MG63 (cell line): Measurements from ENCODE around the gene TUBB1. TPM values are rescaled to one million over a fixed set of nuclear protein-coding genes. Genes with fewer than 3 reads are reported as not detected.
A peak's percentile ranks its signal among the peaks of the same experiment; 100 is the strongest.

Experiments
- DNase-seq: peaks from one replicate; pipeline ENCODE4 v3.0.0-alpha.2; 2020
- H3K27me3 ChIP-seq: fragments of 250-450 bp; sonication (Bioruptor Pico); 2 replicates; pipeline ENCODE4 v1.5.1; 2020; ENCODE audit warnings: mild to moderate bottlenecking, moderate library complexity
- H3K36me3 ChIP-seq: fragments of 250-450 bp; sonication (Bioruptor Pico); 2 replicates; pipeline ENCODE4 v1.5.1; 2020; ENCODE audit warnings: mild to moderate bottlenecking, moderate library complexity
- H3K4me3 ChIP-seq: fragments of 250-450 bp; sonication (Bioruptor Pico); 2 replicates; pipeline ENCODE4 v1.5.1; 2020; ENCODE audit warnings: mild to moderate bottlenecking, moderate library complexity
- H3K9me3 ChIP-seq: fragments of 250-450 bp; sonication (Bioruptor Pico); 2 replicates; pipeline ENCODE4 v1.5.1; 2020; ENCODE audit warnings: mild to moderate bottlenecking, moderate library complexity
- total RNA-seq: library from RNA; depleted of rRNA; stranded (reverse); fragments of >200 nt; shearing (Covaris generic); gene quantifications from 2 replicates; pipeline ENCODE4 v1.2.3, GENCODE V29; 2014; ENCODE audit warnings: low replicate concordance

The TUBB1 gene
- total RNA-seq, 1 experiment from 2014 or later: not detected

GRCh38 chr20:59001068-59001448 lies 18.2 kb upstream of the TUBB1 start:
- Histone ChIP-seq H3K9me3 (no peaks in the 10 kb centered on the region), H3K4me3 (no peak overlapping the region), H3K27me3 (no peaks in the 10 kb centered on the region), H3K36me3 (peaks cover 82% of the 10 kb centered on the region)
- no peak for DNase-seq

GRCh38 chr20:59001449-59002171 lies 17.6 kb upstream of the TUBB1 start:
- no peaks in the 10 kb centered on the region for H3K27me3 ChIP-seq
- no peaks in the 10 kb centered on the region for H3K9me3 ChIP-seq
- no peak overlapping the region for H3K4me3 ChIP-seq
- no peak for DNase-seq
- H3K36me3 ChIP-seq: peaks cover 82% of the 10 kb centered on the region

- H3K4me3 ChIP-seq: no peak overlapping the region
- no peaks in the 10 kb centered on the region for H3K9me3 ChIP-seq
- DNase-seq: no peak
- no peaks in the 10 kb centered on the region for H3K27me3 ChIP-seq
- H3K36me3 ChIP-seq: peaks cover 77% of the 10 kb centered on the region
These were observed 16.8 kb upstream of the TUBB1 start for GRCh38 chr20:59002388-59002787.

GRCh38 chr20:59002874-59003399 lies 16.3 kb upstream of the TUBB1 start:
- no peaks in the 10 kb centered on the region for H3K27me3 ChIP-seq
- DNase-seq: no peak
- H3K4me3 ChIP-seq: no peak overlapping the region
- peaks cover 71% of the 10 kb centered on the region for H3K36me3 ChIP-seq
- H3K9me3 ChIP-seq: no peaks in the 10 kb centered on the region

- DNase-seq: no peak
- no peaks in the 10 kb centered on the region for H3K27me3 ChIP-seq
- H3K36me3 ChIP-seq: peaks cover 68% of the 10 kb centered on the region
- H3K4me3 ChIP-seq: no peak overlapping the region
- H3K9me3 ChIP-seq: no peaks in the 10 kb centered on the region
These were observed 15.3 kb upstream of the TUBB1 start for GRCh38 chr20:59003836-59004492.

- no peaks in the 10 kb centered on the region for H3K9me3 ChIP-seq
- DNase-seq: no peak
- no peak overlapping the region for H3K4me3 ChIP-seq
- H3K27me3 ChIP-seq: no peaks in the 10 kb centered on the region
- peaks cover 64% of the 10 kb centered on the region for H3K36me3 ChIP-seq
These were observed 14.8 kb upstream of the TUBB1 start for GRCh38 chr20:59004493-59004762.

GRCh38 chr20:59004763-59005522 lies 14.3 kb upstream of the TUBB1 start:
- Histone ChIP-seq H3K36me3 (peaks cover 62% of the 10 kb centered on the region), H3K27me3 (no peaks in the 10 kb centered on the region), H3K9me3 (no peaks in the 10 kb centered on the region), H3K4me3 (peak overlapping the region; percentile 95)
- no peak for DNase-seq

- no peak for DNase-seq
- peaks cover 56% of the 10 kb centered on the region for H3K36me3 ChIP-seq
- no peaks in the 10 kb centered on the region for H3K27me3 ChIP-seq
- peak overlapping the region; percentile 95 for H3K4me3 ChIP-seq
- H3K9me3 ChIP-seq: no peaks in the 10 kb centered on the region
These were observed 13.6 kb upstream of the TUBB1 start for GRCh38 chr20:59005523-59006166.

GRCh38 chr20:59006167-59006863 lies 12.9 kb upstream of the TUBB1 start:
- Histone ChIP-seq H3K27me3 (no peaks in the 10 kb centered on the region), H3K4me3 (peak overlapping the region; percentile 95), H3K9me3 (no peaks in the 10 kb centered on the region), H3K36me3 (peaks cover 50% of the 10 kb centered on the region)
- peak; percentile 72 for DNase-seq

GRCh38 chr20:59006864-59007664 lies 12.2 kb upstream of the TUBB1 start, which contains the start of gene CTSZ:
Gene CTSZ (minus strand): TSS chr20:59007254. CDS start chr20:59007128, 126 bp downstream.
- Histone ChIP-seq H3K36me3 (peaks cover 42% of the 10 kb centered on the region), H3K27me3 (no peaks in the 10 kb centered on the region), H3K4me3 (peak within 1 kb of the TSS; percentile 95), H3K9me3 (no peaks in the 10 kb centered on the region)
- DNase-seq: peak; percentile 85

GRCh38 chr20:59007665-59008511 lies 11.3 kb upstream of the TUBB1 start:
- Histone ChIP-seq H3K27me3 (no peaks in the 10 kb centered on the region), H3K4me3 (peak overlapping the region; percentile 95), H3K36me3 (peaks cover 37% of the 10 kb centered on the region), H3K9me3 (no peaks in the 10 kb centered on the region)
- DNase-seq: no peak

GRCh38 chr20:59008715-59009336 lies 10.4 kb upstream of the TUBB1 start:
- Histone ChIP-seq H3K9me3 (no peaks in the 10 kb centered on the region), H3K36me3 (peaks cover 27% of the 10 kb centered on the region)
- no peak for DNase-seq

GRCh38 chr20:59010321-59010994 lies 8.8 kb upstream of the TUBB1 start:
- Histone ChIP-seq H3K4me3 (no peak overlapping the region), H3K9me3 (no peaks in the 10 kb centered on the region), H3K27me3 (no peaks in the 10 kb centered on the region), H3K36me3 (peaks cover 12% of the 10 kb centered on the region)
- DNase-seq: no peak

More at GRCh38 chr20:59008715-59009336, 10.4 kb upstream of the TUBB1 start:
- no peaks in the 10 kb centered on the region for H3K27me3 ChIP-seq
- H3K4me3 ChIP-seq: no peak overlapping the region
